HEK293 (cell line): ENCODE data around the gene GPR17.

Experiments used
- KLF8 ChIP-seq: fragments of 450-650 bp; formaldehyde crosslinking; IDR thresholded peaks from 2 replicates; pipeline ENCODE4 v1.5.1; 2016; ENCODE audit warnings: missing biosample characterization, missing genetic modification characterization
- MZF1 ChIP-seq: fragments of 450-650 bp; formaldehyde crosslinking; IDR thresholded peaks from 2 replicates; pipeline ENCODE4 v1.5.1; 2017; ENCODE audit warnings: missing biosample characterization, missing genetic modification characterization, borderline replicate concordance
- OVOL3 ChIP-seq: fragments of 450-650 bp; formaldehyde crosslinking; IDR thresholded peaks from 2 replicates; pipeline ENCODE4 v1.5.1; 2016; ENCODE audit warnings: missing biosample characterization, missing genetic modification characterization
- SP2 ChIP-seq: fragments of 450-650 bp; formaldehyde crosslinking; IDR thresholded peaks from 2 replicates; pipeline ENCODE4 v1.5.1; 2016; ENCODE audit warnings: missing biosample characterization, missing genetic modification characterization
- TRIM28 ChIP-seq: IDR thresholded peaks from 2 replicates; pipeline ENCODE4 v1.6.1; 2011; ENCODE audit warnings: low read length, control low read depth, borderline replicate concordance
- ZNF133 ChIP-seq: fragments of 450-650 bp; formaldehyde crosslinking; IDR thresholded peaks from 2 replicates; pipeline ENCODE4 v1.5.1; 2016; ENCODE audit warnings: missing biosample characterization, missing genetic modification characterization
- ZNF274 ChIP-seq, 2 experiments: fragments of 200-500 bp in 1 of 2; fragments of 450-650 bp in 1 of 2; sonication (Bioruptor generic) in 1 of 2; formaldehyde crosslinking in 1 of 2; IDR thresholded peaks; 2 replicates each; pipeline versions ENCODE4 v1.5.1 to v1.6.1; 2014 to 2016; ENCODE audit warnings: borderline replicate concordance in 1 of 2, inconsistent platforms in 1 of 2, low read length in 1 of 2, missing biosample characterization in 1 of 2, missing genetic modification characterization in 1 of 2
- ZNF600 ChIP-seq: fragments of 450-650 bp; formaldehyde crosslinking; IDR thresholded peaks from 2 replicates; pipeline ENCODE4 v1.5.1; 2016; ENCODE audit warnings: missing biosample characterization, missing genetic modification characterization
- ZNF670 ChIP-seq: fragments of 450-650 bp; formaldehyde crosslinking; IDR thresholded peaks from 2 replicates; pipeline ENCODE4 v1.5.1; 2016; ENCODE audit warnings: missing biosample characterization, missing genetic modification characterization, low read depth
- ZNF830 ChIP-seq: fragments of 450-650 bp; IDR thresholded peaks from 2 replicates; pipeline ENCODE4 v1.5.0; 2018; ENCODE audit warnings: missing biosample characterization, missing genetic modification characterization, low read depth, mild to moderate bottlenecking, moderate library complexity
- TF ChIP-seq, protein P1 (sequence below): fragments of 450-650 bp; formaldehyde crosslinking; IDR thresholded peaks from 2 replicates; pipeline ENCODE4 v1.5.1; 2016; ENCODE audit warnings: missing biosample characterization, missing genetic modification characterization
- TF ChIP-seq, protein P2 (sequence below): fragments of 450-650 bp; formaldehyde crosslinking; IDR thresholded peaks from 2 replicates; pipeline ENCODE4 v1.5.1; 2016; ENCODE audit warnings: missing biosample characterization, missing genetic modification characterization, borderline replicate concordance
- TF ChIP-seq, protein P3 (sequence below): fragments of 450-650 bp; formaldehyde crosslinking; IDR thresholded peaks from 2 replicates; pipeline ENCODE4 v1.5.1; 2016; ENCODE audit warnings: missing biosample characterization, missing genetic modification characterization, low read depth
- TF ChIP-seq, protein P4 (sequence below): fragments of 450-650 bp; formaldehyde crosslinking; IDR thresholded peaks from 2 replicates; pipeline ENCODE4 v1.5.1; 2017; ENCODE audit warnings: missing biosample characterization, missing genetic modification characterization

DNA sequence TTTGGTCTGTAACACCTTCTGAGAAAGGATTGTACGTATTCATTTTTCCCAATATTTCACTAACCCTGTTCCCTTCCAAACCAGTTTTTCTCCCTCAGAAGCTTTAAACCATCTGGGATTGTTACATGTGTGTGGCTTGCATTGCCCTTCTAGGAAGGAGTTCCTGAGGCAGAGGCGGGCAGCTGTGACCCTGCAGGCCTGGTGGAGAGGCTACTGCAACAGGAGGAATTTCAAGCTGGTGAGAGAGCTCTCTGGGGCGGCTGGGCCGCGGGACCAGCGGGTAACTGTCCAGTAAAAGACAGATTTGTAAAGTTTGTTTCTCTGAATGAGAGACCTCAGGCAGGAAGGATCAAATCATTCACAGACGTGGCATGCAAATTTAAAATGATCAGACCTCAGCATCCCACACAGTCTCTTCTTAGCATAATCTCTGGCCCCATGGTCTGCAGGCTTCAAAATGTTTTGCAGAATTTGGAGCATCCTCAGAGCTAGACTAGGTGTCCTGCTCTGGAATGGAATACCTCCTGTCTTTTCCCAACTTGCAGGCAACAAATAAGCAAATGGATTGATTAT is 40.2 kb upstream of the GPR17 start:
- TF ChIP-seq, protein P1, sequence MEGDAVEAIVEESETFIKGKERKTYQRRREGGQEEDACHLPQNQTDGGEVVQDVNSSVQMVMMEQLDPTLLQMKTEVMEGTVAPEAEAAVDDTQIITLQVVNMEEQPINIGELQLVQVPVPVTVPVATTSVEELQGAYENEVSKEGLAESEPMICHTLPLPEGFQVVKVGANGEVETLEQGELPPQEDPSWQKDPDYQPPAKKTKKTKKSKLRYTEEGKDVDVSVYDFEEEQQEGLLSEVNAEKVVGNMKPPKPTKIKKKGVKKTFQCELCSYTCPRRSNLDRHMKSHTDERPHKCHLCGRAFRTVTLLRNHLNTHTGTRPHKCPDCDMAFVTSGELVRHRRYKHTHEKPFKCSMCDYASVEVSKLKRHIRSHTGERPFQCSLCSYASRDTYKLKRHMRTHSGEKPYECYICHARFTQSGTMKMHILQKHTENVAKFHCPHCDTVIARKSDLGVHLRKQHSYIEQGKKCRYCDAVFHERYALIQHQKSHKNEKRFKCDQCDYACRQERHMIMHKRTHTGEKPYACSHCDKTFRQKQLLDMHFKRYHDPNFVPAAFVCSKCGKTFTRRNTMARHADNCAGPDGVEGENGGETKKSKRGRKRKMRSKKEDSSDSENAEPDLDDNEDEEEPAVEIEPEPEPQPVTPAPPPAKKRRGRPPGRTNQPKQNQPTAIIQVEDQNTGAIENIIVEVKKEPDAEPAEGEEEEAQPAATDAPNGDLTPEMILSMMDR (tag by site-specific recombination) = no peak
- TF ChIP-seq ZNF670 (tag by site-specific recombination) (no peak), ZNF274 (IDR thresholded peaks at IDR 0.05; ENCODE audit: low read length) (no peak), ZNF274 (tag by site-specific recombination; IDR thresholded peaks at IDR 0.05; ENCODE audit: borderline replicate concordance) (no peak), OVOL3 (no peak), SP2 (no peak), MZF1 (tag by site-specific recombination) (no peak), TRIM28 (no peak), ZNF830 (no peak), ZNF600 (tag by site-specific recombination) (no peak), KLF8 (tag by site-specific recombination) (no peak), ZNF133 (tag by site-specific recombination) (no peak)
- TF ChIP-seq, protein P2, sequence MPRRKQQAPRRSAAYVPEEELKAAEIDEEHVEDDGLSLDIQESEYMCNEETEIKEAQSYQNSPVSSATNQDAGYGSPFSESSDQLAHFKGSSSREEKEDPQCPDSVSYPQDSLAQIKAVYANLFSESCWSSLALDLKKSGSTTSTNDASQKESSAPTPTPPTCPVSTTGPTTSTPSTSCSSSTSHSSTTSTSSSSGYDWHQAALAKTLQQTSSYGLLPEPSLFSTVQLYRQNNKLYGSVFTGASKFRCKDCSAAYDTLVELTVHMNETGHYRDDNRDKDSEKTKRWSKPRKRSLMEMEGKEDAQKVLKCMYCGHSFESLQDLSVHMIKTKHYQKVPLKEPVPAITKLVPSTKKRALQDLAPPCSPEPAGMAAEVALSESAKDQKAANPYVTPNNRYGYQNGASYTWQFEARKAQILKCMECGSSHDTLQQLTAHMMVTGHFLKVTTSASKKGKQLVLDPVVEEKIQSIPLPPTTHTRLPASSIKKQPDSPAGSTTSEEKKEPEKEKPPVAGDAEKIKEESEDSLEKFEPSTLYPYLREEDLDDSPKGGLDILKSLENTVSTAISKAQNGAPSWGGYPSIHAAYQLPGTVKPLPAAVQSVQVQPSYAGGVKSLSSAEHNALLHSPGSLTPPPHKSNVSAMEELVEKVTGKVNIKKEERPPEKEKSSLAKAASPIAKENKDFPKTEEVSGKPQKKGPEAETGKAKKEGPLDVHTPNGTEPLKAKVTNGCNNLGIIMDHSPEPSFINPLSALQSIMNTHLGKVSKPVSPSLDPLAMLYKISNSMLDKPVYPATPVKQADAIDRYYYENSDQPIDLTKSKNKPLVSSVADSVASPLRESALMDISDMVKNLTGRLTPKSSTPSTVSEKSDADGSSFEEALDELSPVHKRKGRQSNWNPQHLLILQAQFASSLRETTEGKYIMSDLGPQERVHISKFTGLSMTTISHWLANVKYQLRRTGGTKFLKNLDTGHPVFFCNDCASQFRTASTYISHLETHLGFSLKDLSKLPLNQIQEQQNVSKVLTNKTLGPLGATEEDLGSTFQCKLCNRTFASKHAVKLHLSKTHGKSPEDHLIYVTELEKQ (tag by site-specific recombination) = no peak
- TF ChIP-seq, protein P3, sequence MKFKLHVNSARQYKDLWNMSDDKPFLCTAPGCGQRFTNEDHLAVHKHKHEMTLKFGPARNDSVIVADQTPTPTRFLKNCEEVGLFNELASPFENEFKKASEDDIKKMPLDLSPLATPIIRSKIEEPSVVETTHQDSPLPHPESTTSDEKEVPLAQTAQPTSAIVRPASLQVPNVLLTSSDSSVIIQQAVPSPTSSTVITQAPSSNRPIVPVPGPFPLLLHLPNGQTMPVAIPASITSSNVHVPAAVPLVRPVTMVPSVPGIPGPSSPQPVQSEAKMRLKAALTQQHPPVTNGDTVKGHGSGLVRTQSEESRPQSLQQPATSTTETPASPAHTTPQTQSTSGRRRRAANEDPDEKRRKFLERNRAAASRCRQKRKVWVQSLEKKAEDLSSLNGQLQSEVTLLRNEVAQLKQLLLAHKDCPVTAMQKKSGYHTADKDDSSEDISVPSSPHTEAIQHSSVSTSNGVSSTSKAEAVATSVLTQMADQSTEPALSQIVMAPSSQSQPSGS (tag by site-specific recombination) = no peak
- TF ChIP-seq, protein P4, sequence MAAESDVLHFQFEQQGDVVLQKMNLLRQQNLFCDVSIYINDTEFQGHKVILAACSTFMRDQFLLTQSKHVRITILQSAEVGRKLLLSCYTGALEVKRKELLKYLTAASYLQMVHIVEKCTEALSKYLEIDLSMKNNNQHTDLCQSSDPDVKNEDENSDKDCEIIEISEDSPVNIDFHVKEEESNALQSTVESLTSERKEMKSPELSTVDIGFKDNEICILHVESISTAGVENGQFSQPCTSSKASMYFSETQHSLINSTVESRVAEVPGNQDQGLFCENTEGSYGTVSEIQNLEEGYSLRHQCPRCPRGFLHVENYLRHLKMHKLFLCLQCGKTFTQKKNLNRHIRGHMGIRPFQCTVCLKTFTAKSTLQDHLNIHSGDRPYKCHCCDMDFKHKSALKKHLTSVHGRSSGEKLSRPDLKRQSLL = no peak
